ENCODE results near the gene DAAM1.

- no peak for TF ChIP-seq CTCF (IDR thresholded peaks at IDR 0.05)
- no peak for TF ChIP-seq EP300 (IDR thresholded peaks at IDR 0.05)
Observed at GRCh38 chr14:59317346-59317745, 128.9 kb downstream of the DAAM1 start.
